ENCODE measurements around the gene TCF12. TPM values are rescaled to one million over a fixed set of nuclear protein-coding genes. Genes with fewer than 3 reads are reported as not detected.

Gene TCF12
- total RNA-seq, 1 donor from 2014 or later, result 194 TPM

DNA sequence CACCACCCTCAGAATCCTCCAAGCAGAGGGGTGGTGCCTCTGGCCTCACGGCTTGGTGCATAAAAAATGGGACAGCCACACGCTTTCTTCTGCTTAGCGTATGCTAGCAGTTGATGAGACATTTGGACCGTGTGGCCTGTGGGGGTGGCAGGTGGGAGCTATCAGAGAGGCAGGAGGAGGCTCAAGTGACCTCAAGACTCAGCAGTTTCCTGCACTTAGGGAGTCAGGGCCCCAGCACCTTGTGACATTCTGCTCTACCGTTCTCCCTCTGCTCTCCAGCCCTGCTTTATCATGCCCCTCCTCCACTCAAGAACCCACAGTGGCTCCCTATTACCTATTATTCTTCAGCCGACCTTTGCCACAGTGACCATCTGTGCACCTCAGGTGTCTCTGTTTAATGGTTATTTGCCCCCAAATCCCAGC lies 416.9 kb downstream of the TCF12 start:
- Mint-ChIP-seq H3K9me3 (no peaks in the 10 kb centered on the region), H3K27ac (no peak overlapping the region), H3K4me3 (no peak overlapping the region), H3K27me3 (ENCODE audit: low read depth) (no peaks in the 10 kb centered on the region), H3K36me3 (no peaks in the 10 kb centered on the region), H3K4me1 (peaks cover 28% of the 10 kb centered on the region)
- TF ChIP-seq, protein P1, sequence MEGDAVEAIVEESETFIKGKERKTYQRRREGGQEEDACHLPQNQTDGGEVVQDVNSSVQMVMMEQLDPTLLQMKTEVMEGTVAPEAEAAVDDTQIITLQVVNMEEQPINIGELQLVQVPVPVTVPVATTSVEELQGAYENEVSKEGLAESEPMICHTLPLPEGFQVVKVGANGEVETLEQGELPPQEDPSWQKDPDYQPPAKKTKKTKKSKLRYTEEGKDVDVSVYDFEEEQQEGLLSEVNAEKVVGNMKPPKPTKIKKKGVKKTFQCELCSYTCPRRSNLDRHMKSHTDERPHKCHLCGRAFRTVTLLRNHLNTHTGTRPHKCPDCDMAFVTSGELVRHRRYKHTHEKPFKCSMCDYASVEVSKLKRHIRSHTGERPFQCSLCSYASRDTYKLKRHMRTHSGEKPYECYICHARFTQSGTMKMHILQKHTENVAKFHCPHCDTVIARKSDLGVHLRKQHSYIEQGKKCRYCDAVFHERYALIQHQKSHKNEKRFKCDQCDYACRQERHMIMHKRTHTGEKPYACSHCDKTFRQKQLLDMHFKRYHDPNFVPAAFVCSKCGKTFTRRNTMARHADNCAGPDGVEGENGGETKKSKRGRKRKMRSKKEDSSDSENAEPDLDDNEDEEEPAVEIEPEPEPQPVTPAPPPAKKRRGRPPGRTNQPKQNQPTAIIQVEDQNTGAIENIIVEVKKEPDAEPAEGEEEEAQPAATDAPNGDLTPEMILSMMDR (IDR thresholded peaks at IDR 0.05; ENCODE audit: unreplicated experiment), result no peak
- DNase-seq (ENCODE audit: low spot score in 2 of 2, unreplicated experiment in 2 of 2), result no peak

DNA sequence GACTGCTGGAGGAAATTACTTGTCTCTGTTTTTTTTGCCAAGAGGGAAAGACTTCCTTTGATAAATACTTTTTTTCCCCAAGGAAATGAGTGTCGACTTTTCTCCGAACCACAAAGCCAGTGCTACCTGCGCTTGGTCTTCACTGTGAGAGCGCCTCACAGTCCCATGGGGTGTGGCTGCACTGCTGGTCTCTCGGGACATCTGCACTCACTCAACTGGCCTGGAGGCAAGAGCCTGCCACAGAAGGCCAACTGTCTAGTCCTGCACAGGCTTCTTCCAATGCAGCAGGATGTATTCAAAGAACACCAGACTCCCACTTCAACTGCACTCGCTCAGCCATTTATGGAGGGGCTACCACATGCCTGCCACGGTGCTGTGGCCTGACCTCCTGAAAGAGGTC lies 417.3 kb downstream of the TCF12 start:
- no peaks in the 10 kb centered on the region for H3K27me3 Mint-ChIP-seq (ENCODE audit: low read depth)
- no peak overlapping the region for H3K4me3 Mint-ChIP-seq
- TF ChIP-seq, protein P1 (IDR thresholded peaks at IDR 0.05; ENCODE audit: unreplicated experiment), result no peak
- H3K36me3 Mint-ChIP-seq, result no peaks in the 10 kb centered on the region
- H3K9me3 Mint-ChIP-seq, result no peaks in the 10 kb centered on the region
- no peak for DNase-seq (ENCODE audit: low spot score in 2 of 2, unreplicated experiment in 2 of 2)
- H3K27ac Mint-ChIP-seq, result no peak overlapping the region
- H3K4me1 Mint-ChIP-seq, result peaks cover 29% of the 10 kb centered on the region

DNA sequence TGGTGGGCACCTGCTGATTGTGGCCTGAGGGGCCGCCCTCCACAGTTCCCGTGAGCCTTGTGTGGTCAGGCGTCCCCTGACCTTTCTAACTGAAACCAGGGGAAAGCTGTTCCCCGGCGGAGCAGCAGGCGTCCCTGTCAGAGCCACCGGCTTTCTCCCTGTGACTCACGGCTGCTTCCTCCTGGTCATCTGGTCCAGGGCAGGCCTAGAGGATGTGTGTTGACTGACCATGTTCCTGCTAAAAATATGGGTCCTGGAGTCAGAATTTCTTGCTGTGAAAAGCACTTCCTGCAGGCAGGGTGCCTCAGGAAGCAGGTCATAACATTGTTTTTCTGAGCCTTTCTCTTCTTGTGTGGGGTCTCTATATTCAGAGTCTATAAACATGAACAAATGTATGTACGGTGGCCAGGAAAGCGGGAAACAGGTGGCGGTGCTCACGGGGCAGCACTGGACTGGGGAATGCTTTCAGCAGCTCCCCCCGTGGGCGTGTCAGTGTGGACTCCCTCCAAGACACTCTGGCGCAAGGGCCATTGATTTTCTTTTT lies 419.5 kb downstream of the TCF12 start:
- TF ChIP-seq, protein P1 (IDR thresholded peaks at IDR 0.05; ENCODE audit: unreplicated experiment), result no peak
- DNase-seq (ENCODE audit: low spot score in 2 of 2, unreplicated experiment in 2 of 2), result no peak
- no peak overlapping the region for H3K4me3 Mint-ChIP-seq
- peaks cover 24% of the 10 kb centered on the region for H3K4me1 Mint-ChIP-seq
- H3K36me3 Mint-ChIP-seq, result no peaks in the 10 kb centered on the region
- H3K9me3 Mint-ChIP-seq, result no peaks in the 10 kb centered on the region
- H3K27me3 Mint-ChIP-seq (ENCODE audit: low read depth), result no peaks in the 10 kb centered on the region
- no peak overlapping the region for H3K27ac Mint-ChIP-seq

DNA sequence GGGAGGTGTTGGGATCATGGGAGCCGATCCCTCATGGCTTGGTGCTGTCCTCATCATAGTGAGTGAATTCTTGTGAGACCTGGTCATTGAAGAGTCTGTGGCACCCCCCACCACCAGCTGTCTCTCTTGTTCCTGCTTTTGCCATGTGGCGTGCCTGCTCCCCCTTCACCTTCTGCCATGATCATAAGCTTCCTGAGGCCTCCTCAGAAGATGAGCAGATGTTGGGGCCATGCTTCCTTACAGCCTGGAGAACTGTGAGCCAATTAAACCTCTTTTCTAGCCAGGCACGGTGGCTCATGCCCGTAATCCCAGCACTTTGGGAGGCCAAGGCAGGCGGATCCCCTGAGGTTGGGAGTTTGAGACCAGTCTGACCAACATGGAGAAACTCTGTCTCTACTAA lies 420.9 kb downstream of the TCF12 start:
- no peak overlapping the region for H3K27ac Mint-ChIP-seq
- no peak for DNase-seq (ENCODE audit: low spot score in 2 of 2, unreplicated experiment in 2 of 2)
- H3K4me1 Mint-ChIP-seq, result peaks cover 24% of the 10 kb centered on the region
- H3K27me3 Mint-ChIP-seq (ENCODE audit: low read depth), result no peaks in the 10 kb centered on the region
- no peaks in the 10 kb centered on the region for H3K9me3 Mint-ChIP-seq
- no peaks in the 10 kb centered on the region for H3K36me3 Mint-ChIP-seq
- TF ChIP-seq, protein P1 (IDR thresholded peaks at IDR 0.05; ENCODE audit: unreplicated experiment), result no peak
- H3K4me3 Mint-ChIP-seq, result no peak overlapping the region

Other genes with a start within 250 kb of the TCF12 start
- gene ZNF280D, start 185.1 kb upstream of the TCF12 start, total RNA-seq, result 22.6 to 25.1 TPM (median 23.0 TPM) in 3 replicates

All from mesothelial cell of epicardium (in vitro differentiated cells).